EH (cell line): ENCODE results near the gene CRHR1.
"Not testable (repeated sequence)": the region's sequence is repeated elsewhere in the genome, so short reads cannot be mapped to it uniquely, and the experiment has no call there.

Experiments used
- DNase-seq: peaks from one replicate; pipeline ENCODE4 v3.0.0-alpha.2; 2015; ENCODE audit warnings: low read depth

CRHR1 gene

GRCh38 chr17:45846223-45846622, 62.1 kb downstream of the CRHR1 start:
- no peak for DNase-seq

GRCh38 chr17:45846646-45847045, 62.5 kb downstream of the CRHR1 start:
- DNase-seq, result no peak

- DNase-seq, result no peak
Observed at GRCh38 chr17:45847101-45847500, 63.0 kb downstream of the CRHR1 start.

- DNase-seq, result no peak
Observed at GRCh38 chr17:45847747-45848146, 63.6 kb downstream of the CRHR1 start.

GRCh38 chr17:45848405-45848804, 64.3 kb downstream of the CRHR1 start:
- DNase-seq, result no peak

GRCh38 chr17:45848868-45849535, 64.9 kb downstream of the CRHR1 start:
- DNase-seq, result no peak

GRCh38 chr17:45849536-45849990, 65.4 kb downstream of the CRHR1 start:
- no peak for DNase-seq

GRCh38 chr17:45850011-45850410, 65.9 kb downstream of the CRHR1 start:
- no peak for DNase-seq

GRCh38 chr17:45850468-45850867, 66.3 kb downstream of the CRHR1 start:
- DNase-seq, result no peak

- no peak for DNase-seq
Observed at GRCh38 chr17:45851022-45851421, 66.9 kb downstream of the CRHR1 start.

GRCh38 chr17:45851464-45851863, 67.3 kb downstream of the CRHR1 start:
- DNase-seq, result no peak

- no peak for DNase-seq
Observed at GRCh38 chr17:45851873-45852272, 67.8 kb downstream of the CRHR1 start.

- peak; percentile 56 for DNase-seq
Observed at GRCh38 chr17:45852535-45853297, 68.6 kb downstream of the CRHR1 start.

- DNase-seq, result no peak
Observed at GRCh38 chr17:45854209-45854608, 70.1 kb downstream of the CRHR1 start.

GRCh38 chr17:45855691-45856336, 71.7 kb downstream of the CRHR1 start:
- DNase-seq, result peak; percentile 44

GRCh38 chr17:45857977-45858708, 74.0 kb downstream of the CRHR1 start:
- DNase-seq, result peak; percentile 51

- no peak for DNase-seq
Observed at GRCh38 chr17:45861165-45861564, 77.0 kb downstream of the CRHR1 start.

GRCh38 chr17:45862127-45862526, 78.0 kb downstream of the CRHR1 start:
- not testable (repeated sequence) for DNase-seq

GRCh38 chr17:45863857-45864654, 79.9 kb downstream of the CRHR1 start:
- no peak for DNase-seq

GRCh38 chr17:45867171-45867570, 83.1 kb downstream of the CRHR1 start:
- DNase-seq, result no peak

GRCh38 chr17:45867702-45868101, 83.6 kb downstream of the CRHR1 start:
- DNase-seq, result no peak
